HK-2 (cell line): ENCODE measurements around the gene ENOX1.

Experiments used
- DNase-seq: peaks from one replicate; pipeline ENCODE4 v3.0.0-alpha.2; 2018; ENCODE audit not compliant: unreplicated experiment

Gene ENOX1

DNA sequence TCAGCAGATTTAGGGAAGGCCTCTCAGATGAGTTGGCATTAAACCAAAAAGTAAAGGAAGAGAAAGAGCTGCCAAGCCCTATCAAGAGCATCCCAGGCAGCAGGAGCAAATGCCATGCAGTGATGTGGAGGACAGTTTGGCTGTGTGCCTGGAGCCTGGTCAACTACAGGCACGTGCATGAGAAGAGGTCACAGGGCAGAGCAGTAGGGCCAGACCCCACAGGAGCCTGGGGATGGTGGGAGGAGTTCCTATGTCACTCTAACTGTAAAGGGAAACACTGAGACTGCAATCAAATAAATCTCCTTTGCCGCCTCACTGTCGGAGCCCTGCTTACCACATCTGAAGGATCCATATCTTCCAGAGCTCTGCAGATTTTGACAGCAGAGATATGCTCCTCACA, 240.5 kb downstream of the ENOX1 start:
- DNase-seq: no peak

- no peak for DNase-seq
These were observed 241.4 kb downstream of the ENOX1 start for GRCh38 chr13:43545317-43545874.

DNA sequence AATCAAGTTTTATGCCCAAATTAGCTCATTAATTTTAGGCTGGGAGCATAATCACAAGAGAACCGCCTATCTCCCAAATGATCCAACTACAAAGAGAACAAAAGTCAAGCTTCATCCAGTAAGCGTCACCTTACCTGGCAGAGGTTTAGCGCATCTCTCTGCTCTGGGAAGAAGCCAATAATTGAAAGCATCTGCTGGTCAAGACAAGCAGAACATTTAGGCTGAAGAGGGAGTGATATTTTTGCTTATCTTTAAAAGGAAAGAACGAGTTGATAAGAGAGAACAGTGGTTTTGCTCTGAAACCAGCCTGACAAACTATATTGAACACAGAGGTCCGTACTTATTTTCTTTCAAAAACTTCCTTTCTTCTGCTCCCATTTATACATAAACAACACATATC, 242.1 kb downstream of the ENOX1 start:
- DNase-seq: no peak

DNA sequence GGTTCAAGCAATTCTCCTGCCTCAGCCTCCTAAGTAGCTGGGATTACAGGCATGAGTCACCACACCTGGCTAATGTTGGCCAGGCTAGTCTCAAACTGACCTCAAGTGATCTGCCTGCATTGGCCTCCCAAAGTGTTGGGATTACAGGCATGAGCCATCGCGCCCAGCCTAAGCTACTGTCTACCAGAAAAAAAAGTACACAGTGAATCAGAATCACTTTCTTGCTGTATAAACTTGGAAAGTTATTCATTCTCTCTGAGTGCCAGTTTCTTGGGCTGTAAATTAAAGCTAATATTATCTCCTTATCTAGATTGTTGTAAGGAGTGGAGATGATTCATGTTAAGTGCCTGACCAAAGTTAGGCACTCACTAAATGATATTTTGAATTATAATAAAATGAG, 242.8 kb downstream of the ENOX1 start:
- DNase-seq: no peak

DNA sequence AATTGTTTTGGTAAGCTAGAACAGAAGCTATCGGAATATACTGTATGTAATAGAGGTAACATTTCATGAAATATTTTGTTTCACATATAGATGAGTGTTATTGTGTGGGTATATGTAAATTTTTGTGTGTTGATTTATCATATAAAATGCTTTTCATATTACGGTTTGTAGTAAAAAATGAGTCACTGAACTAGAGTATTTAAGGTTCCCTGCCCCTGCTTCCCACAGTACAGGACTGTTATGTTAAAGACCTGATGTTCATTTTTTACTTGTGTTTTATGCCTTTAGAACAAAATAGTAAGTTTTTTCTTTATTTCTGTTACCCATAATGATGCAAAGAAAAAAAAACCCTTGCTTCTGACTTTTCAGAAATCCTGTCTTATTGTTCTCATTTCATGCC, 243.4 kb downstream of the ENOX1 start:
- DNase-seq: no peak

DNA sequence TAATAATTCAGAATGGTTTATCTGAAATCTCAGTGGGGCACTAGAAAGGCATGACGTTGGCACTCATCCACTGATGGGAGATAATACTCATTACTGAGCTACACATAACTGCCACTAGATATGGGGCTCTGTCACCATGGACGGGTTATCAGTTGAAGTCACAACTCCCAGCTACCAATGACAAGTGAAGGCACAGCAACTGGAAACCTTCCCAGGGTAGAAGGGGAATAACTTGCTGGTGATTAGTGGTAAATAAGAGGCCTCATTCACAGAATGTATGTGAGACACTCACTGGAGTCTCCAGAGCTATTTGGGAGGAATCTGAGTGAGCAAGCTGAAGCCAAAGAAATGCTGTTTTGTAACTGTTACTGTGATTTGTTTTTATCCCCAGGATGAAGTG, 249.6 kb downstream of the ENOX1 start:
- DNase-seq: no peak

GRCh38 chr13:43529796-43530195, 257.0 kb downstream of the ENOX1 start:
- DNase-seq: no peak

GRCh38 chr13:43528992-43529391, 257.8 kb downstream of the ENOX1 start:
- no peak for DNase-seq

GRCh38 chr13:43522788-43523187, 264.0 kb downstream of the ENOX1 start:
- no peak for DNase-seq

- DNase-seq: no peak
These were observed 266.4 kb downstream of the ENOX1 start for GRCh38 chr13:43520351-43520750.

DNA sequence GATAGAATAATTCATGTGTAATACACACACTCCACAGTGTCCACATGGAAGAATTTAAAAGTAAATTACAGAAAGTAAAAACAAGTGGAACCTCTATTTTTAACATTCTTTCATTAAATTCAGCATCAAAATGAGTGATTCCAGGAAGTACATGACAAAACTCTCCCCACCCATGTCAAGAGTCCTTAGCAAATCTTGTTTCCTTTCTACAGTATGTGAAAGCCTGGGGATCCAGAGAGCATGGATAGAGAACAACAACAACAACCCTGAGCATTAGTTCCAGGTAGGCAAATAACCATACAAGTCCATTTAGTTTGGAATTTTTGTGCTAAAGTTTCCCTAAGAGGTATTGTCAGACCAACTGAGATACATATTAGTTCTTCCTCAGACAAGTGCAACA, 267.9 kb downstream of the ENOX1 start:
- no peak for DNase-seq

GRCh38 chr13:43516401-43516833, 270.4 kb downstream of the ENOX1 start:
- DNase-seq: no peak

DNA sequence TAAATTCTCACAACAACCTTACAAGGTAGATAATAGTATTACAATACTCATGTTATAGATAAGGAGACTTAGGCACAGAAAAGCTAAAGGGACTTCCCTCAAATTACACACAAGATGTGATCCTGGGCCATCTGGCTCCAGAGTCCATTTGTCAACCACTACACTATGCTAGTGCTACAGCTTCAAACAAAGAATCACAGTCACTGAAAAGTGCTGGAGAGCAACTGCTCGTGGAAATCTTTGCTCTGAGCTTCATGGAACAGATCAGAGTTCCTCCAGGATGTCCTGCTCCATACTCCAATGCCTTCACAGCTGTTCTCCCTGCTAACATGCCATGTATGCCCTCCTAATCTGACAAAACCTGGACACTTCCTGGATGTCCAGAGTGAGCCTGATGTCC, 271.2 kb downstream of the ENOX1 start:
- DNase-seq: no peak

GRCh38 chr13:43514311-43514710, 272.5 kb downstream of the ENOX1 start:
- DNase-seq: no peak

DNA sequence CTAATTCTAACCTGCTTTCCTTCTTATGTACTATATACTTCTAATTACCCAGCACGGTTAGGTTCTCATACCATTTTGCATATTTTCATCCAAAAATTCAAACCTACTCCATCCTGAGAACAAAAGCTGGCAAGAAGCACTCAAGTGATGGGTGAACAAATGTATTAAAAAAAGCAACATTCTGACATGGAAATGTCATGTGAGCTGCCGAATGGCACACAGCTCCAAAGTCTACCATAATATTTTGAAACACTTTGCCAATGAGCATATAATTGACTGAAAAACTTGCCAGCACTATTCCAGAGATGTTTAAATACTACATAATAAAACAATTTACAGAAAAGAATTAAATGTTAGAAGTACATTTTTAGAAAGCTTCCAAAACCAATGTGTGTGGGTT, 274.6 kb downstream of the ENOX1 start:
- DNase-seq: no peak

DNA sequence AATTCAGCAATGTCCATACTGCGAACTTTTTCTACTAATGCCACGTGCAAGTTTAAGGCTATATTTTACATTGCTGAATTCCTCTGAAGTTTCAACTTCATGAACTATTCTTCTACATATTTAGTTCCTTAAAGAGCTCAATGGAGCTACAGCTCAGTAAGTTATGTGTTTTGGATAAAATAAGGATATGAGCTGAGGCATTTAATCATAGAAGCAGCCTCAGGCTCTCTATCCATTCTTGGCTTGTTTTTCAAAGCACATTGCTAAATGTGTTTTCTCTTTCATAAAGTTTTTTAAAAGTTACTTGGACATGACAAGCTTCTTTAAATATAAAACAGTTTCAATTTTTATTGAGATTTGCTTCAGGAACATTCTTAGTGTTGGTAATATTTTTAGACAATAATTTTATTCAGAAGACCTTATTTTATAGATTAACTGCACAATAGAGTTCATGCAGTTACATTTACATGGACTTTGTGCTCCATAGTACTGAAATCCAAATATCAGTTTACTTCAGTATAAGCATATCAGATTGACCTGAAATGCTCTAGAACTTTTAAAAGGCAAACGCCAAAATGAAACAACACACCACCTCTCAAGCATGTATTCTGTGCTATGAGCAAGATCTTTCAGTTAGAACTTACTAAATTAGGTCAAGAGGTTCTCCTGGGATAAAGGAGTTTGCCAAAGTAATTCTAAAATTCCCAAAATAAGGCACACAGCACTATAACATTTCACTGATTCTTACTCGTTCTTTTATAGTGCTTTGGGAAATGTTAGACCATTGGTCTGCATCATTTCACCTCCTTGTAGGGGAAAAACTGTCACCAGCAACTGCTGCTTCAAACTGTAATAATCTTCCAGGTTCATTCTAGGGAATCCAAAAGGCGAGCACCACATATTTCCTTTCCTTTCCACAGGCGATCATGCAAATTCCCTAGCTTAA, 275.5 kb downstream of the ENOX1 start:
- DNase-seq: no peak

DNA sequence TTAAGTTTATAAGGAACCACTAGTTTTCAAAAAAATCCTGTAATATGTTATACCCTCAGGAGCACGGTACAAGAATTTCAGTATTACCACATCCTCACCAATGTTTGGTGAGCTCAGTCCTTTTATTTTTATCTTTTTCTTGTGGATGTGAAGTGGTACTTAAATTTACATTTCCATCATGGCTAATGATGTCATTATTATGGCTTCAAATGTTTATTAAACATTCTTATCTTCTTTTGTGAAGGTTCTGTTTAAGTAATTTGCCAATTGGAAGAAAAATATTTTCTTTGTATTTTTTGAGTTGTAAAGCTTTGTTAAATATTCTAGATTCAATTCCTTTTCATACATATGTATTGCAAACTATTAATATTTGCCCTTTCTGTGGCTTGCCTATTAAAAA, 291.0 kb downstream of the ENOX1 start:
- DNase-seq: no peak

GRCh38 chr13:43494206-43494605, 292.6 kb downstream of the ENOX1 start:
- no peak for DNase-seq

GRCh38 chr13:43493496-43494000, 293.2 kb downstream of the ENOX1 start:
- DNase-seq: no peak

- DNase-seq: no peak
These were observed 294.0 kb downstream of the ENOX1 start for GRCh38 chr13:43492745-43493144.

DNA sequence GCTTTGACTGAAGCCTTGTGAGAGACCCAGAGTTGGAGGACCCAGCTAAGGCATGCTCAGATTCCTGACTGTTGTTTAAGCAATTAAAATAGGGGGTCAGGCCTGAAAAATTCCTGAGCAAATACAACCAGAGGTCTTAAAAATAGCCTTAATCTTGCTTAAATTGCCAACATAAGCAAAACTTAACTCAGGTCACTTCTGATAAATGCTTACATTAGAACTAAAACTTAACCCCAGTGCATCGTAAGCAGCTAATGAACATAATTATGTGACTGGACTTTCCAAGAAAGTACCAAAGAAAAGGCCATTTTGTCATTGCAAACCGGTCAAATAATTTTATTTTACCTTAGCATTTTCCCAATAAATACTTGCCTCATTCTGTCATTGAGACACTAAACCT, 294.5 kb downstream of the ENOX1 start:
- DNase-seq: no peak

GRCh38 chr13:43489233-43489632, 297.5 kb downstream of the ENOX1 start:
- no peak for DNase-seq

- DNase-seq: no peak
These were observed 298.9 kb downstream of the ENOX1 start for GRCh38 chr13:43487885-43488284.
